Upper lobe of left lung (tissue), 6 donors: ENCODE data around the gene CYBC1. TPM values are rescaled to one million over a fixed set of nuclear protein-coding genes. Genes with fewer than 3 reads are reported as not detected.
A peak's percentile ranks its signal among the peaks of the same experiment; 100 is the strongest.

ENCODE experiments used
- ATAC-seq, 2 donors: fragments of 200-7000 bp; cut with Tn5 transposase; one replicate each; pipeline ENCODE4 v1.9.1; 2022; ENCODE audit warnings: mild to moderate bottlenecking in 2 of 2, moderate library complexity in 2 of 2; ENCODE audit not compliant: low FRiP score in 2 of 2
- DNase-seq, 2 donors: peaks; one replicate each; pipeline ENCODE4 v3.0.0-alpha.2; 2019 to 2020
- H3K27ac ChIP-seq, 4 donors: fragments of 200-600 bp; sonication (generic); one replicate each; pipeline ENCODE4 v1.5.1; 2016 to 2019
- H3K27me3 ChIP-seq, 4 donors: fragments of 200-600 bp; sonication (generic); one replicate each; pipeline ENCODE4 v1.5.1; 2017 to 2019
- H3K36me3 ChIP-seq, 4 donors: fragments of 200-600 bp; sonication (generic); one replicate each; pipeline ENCODE4 v1.5.1; 2016 to 2019
- H3K4me1 ChIP-seq, 4 donors: fragments of 200-600 bp; sonication (generic); one replicate each; pipeline ENCODE4 v1.5.1; 2018 to 2019
- H3K4me3 ChIP-seq, 4 donors: fragments of 200-600 bp; sonication (generic); one replicate each; pipeline ENCODE4 v1.5.1; 2017 to 2019; ENCODE audit warnings: mild to moderate bottlenecking in 2 of 4, moderate library complexity in 1 of 4
- H3K9me3 ChIP-seq, 4 donors: fragments of 200-600 bp; sonication (generic); one replicate each; pipeline ENCODE4 v1.5.1; 2018 to 2019
- CTCF ChIP-seq, 6 experiments: fragments of 450-650 bp in 4 of 6; fragments of 200-600 bp in 2 of 6; sonication (generic) in 2 of 6; IDR thresholded peaks; one replicate each; pipeline ENCODE4 v1.5.1; 2016 to 2019; ENCODE audit warnings: antibody characterized with exemption in 6 of 6
- EP300 ChIP-seq, 4 donors: sonication (generic); formaldehyde crosslinking; IDR thresholded peaks; one replicate each; pipeline ENCODE4 v1.5.1; 2017; ENCODE audit warnings: antibody characterized with exemption in 4 of 4, control low read depth in 2 of 4
- POLR2A ChIP-seq, 4 donors: fragments of 450-650 bp; IDR thresholded peaks; one replicate each; pipeline ENCODE4 v1.5.1; 2016 to 2017; ENCODE audit warnings: antibody characterized with exemption in 4 of 4, mild to moderate bottlenecking in 2 of 4
- POLR2AphosphoS5 ChIP-seq, 2 donors: sonication (generic); formaldehyde crosslinking; IDR thresholded peaks; one replicate each; pipeline ENCODE4 v1.5.1; 2017; ENCODE audit warnings: antibody characterized with exemption in 2 of 2
- WGBS, 2 donors: methylation state at CpG; one replicate each; pipeline ENCODE4 v1.1.5; 2017 to 2018; 5-methylcytosine and 5-hydroxymethylcytosine counted together
- total RNA-seq, 6 donors: library from RNA; depleted of rRNA in 4 of 6; stranded (reverse); fragments of >200 nt in 4 of 6; gene quantifications; one replicate each; pipeline versions ENCODE4 v1.1.0 to v1.2.1, GENCODE V29; 2016 to 2021
- donor health status: DM: no; HTN: no; CAD: no; lungs with moderate emphysema.
- donor health status: DM: no; HTN: yes; CAD: no; lungs with severe emphysema.

The CYBC1 gene
- total RNA-seq, 6 donors from 2014 or later: 74.9 to 193 (median 108) TPM

DNA sequence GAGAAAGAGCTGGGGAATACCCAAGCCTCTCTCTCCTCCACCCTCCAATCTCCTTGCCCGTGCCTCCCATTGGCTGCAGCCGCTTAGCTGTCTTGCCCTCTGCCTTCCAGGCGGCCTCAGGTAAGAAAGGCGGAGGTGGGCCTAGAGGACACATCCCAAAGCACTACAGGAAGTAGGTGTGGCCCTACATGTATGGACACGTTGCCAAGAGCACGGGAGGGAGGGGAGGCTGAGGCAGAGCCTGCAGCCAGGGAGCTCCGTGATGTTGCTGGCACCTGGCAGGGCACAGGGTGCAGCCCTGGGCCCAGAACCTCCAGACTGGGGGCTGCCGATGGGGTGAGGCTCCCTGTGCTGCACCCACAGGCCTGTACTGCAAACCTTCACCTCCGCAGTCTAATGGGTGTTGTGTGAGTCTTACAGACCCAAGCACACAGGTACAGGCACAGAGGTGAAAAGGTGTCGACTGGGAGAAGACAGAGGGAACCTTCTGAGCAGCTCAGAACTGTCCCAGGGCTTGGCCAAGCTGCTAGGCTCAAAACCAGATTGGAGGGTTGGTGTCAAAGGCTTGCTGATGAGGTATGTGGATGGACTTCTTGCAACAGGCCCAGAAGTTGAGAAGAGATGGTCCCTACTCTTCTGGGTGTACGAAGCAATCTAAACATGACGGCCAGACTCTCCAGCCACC lies 45.4 kb upstream of the CYBC1 start:
- peaks cover 17 to 39% (median 25%) of the 10 kb centered on the region in 4 donors for H3K4me1 ChIP-seq
- no peak for DNase-seq
- no peak overlapping the region for H3K4me3 ChIP-seq
- no peaks in the 10 kb centered on the region for H3K9me3 ChIP-seq
- 59 to 64% methylated on average over 9 to 12 of the region's 12 CpGs for WGBS, 2 donors
- peak overlapping the region; percentile 81 to 91 (median 84) for H3K27ac ChIP-seq
- no peak for ATAC-seq
- TF ChIP-seq POLR2A (IDR thresholded peaks at IDR 0.05): no peak
- TF ChIP-seq POLR2AphosphoS5 (IDR thresholded peaks at IDR 0.05): no peak
- TF ChIP-seq CTCF (IDR thresholded peaks at IDR 0.05): no peak
- no peak for TF ChIP-seq EP300 (IDR thresholded peaks at IDR 0.05)
- H3K36me3 ChIP-seq: no peaks in the 10 kb centered on the region
- H3K27me3 ChIP-seq: no peaks in the 10 kb centered on the region

DNA sequence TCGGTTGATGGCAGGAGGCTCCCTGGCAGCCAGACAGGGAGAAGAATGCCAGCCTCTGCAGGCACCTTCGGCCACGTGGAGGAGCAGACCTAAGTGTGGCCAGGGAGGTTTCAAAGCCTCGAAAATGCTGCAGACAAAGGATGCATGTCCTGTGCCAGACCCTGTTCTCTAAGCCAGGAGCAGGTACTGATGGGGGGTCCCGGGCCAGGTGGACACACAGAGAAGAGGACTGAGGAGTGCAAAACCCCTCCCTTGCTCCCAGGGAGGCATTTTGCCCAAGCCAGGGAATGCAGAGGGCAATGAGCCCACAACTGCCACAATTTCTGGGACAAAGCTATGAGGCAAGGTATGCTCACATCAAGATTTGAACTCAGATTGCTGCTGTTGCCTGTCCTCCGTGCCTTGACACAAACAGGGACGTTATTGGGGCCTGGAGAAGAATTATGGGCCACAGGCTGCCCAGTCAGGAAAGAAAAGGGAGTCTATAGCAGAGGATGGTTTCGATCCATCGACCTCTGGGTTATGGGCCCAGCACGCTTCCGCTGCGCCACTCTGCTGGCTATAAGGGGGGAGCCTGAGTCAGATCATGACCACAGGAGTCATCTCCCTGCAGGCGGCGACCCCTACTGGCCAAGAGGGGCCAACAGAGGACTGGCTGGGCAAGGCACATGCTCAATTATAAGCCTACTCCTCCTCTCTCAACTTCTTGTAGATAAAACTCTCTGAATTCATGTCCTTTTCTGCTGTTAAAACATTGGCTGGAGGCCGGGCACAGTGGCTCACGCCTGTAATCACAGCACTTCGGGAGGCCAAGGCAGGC lies 43.9 kb upstream of the CYBC1 start:
- 4 to 11% methylated on average over 11 to 17 of the region's 17 CpGs for WGBS, 2 donors
- H3K27me3 ChIP-seq: no peaks in the 10 kb centered on the region
- peaks cover 0 to 2% (median 0%) of the 10 kb centered on the region in 4 donors for H3K36me3 ChIP-seq
- DNase-seq: peak; percentile 78 to 91
- H3K4me1 ChIP-seq: peaks cover 17 to 39% (median 25%) of the 10 kb centered on the region in 4 donors
- ATAC-seq: peak; percentile 81 to 91
- no peaks in the 10 kb centered on the region for H3K9me3 ChIP-seq
- H3K4me3 ChIP-seq: peak overlapping the region in 1 of 4 donors; percentile 22
- TF ChIP-seq EP300 (IDR thresholded peaks at IDR 0.05): no peak
- peak in 1 of 4 donors; percentile 42 for TF ChIP-seq POLR2A (IDR thresholded peaks at IDR 0.05)
- TF ChIP-seq CTCF (IDR thresholded peaks at IDR 0.05): peak; percentile 84 to 99 (median 95)
- TF ChIP-seq POLR2AphosphoS5 (IDR thresholded peaks at IDR 0.05): no peak
- peak overlapping the region; percentile 36 to 84 (median 47) for H3K27ac ChIP-seq

GRCh38 chr17:82493226-82493781 lies 42.8 kb upstream of the CYBC1 start:
- Histone ChIP-seq H3K36me3 (peaks cover 0 to 10% (median 4%) of the 10 kb centered on the region in 4 donors), H3K4me3 (no peak overlapping the region), H3K9me3 (no peaks in the 10 kb centered on the region), H3K27me3 (no peaks in the 10 kb centered on the region), H3K4me1 (peaks cover 17 to 44% (median 29%) of the 10 kb centered on the region in 4 donors), H3K27ac (no peak overlapping the region)
- WGBS, 2 donors: 82 to 84% methylated on average over 11 to 12 of the region's 12 CpGs
- ATAC-seq (no peak), DNase-seq (no peak)
- TF ChIP-seq CTCF (IDR thresholded peaks at IDR 0.05) (no peak), POLR2A (IDR thresholded peaks at IDR 0.05) (no peak), EP300 (IDR thresholded peaks at IDR 0.05) (no peak), POLR2AphosphoS5 (IDR thresholded peaks at IDR 0.05) (no peak)

DNA sequence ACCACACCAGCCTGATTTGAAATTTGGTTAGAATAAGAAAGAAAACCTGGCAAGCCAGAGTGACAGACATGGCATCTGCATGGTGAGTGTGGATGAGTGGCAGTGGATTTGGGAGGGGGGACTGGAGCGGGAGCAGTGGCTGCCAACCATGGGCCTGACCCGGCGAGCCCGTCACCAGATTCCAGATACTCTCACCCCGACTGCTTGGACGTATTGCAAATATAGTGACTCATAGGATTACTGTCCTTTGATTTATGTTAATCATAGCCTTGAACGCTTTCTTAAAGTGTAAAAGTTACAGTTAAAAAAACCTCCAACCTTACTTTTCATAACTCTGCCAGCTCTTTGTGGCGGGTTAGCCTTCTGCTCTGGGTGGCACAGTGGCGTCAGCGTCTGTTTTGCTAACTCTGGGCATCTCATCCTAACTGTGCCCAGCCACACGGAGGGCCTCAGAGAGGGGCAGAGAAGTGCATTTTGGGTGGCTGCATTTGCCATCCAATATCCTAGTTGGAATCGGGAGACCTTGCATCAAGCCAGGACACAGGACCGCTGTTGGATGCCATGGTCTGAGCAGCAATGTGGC lies 42.2 kb upstream of the CYBC1 start:
- Histone ChIP-seq H3K27ac (no peak overlapping the region), H3K4me3 (no peak overlapping the region), H3K4me1 (peaks cover 12 to 42% (median 28%) of the 10 kb centered on the region in 4 donors), H3K36me3 (peaks cover 0 to 16% (median 9%) of the 10 kb centered on the region in 4 donors), H3K27me3 (no peaks in the 10 kb centered on the region), H3K9me3 (no peaks in the 10 kb centered on the region)
- 89 to 90% methylated on average over 11 to 13 of the region's 13 CpGs for WGBS, 2 donors
- TF ChIP-seq EP300 (IDR thresholded peaks at IDR 0.05) (no peak), POLR2AphosphoS5 (IDR thresholded peaks at IDR 0.05) (no peak), CTCF (IDR thresholded peaks at IDR 0.05) (no peak), POLR2A (IDR thresholded peaks at IDR 0.05) (no peak)
- DNase-seq: no peak
- ATAC-seq: no peak
